Neural progenitor cell (in vitro differentiated cells): Measurements from ENCODE around the gene WAS. TPM values are rescaled to one million over a fixed set of nuclear protein-coding genes. Genes with fewer than 3 reads are reported as not detected.

ENCODE experiments used
- DNase-seq: peaks from one replicate; pipeline ENCODE4 v3.0.0-alpha.2; 2016; ENCODE audit warnings: low spot score
- H2AFZ ChIP-seq: fragments of 200-600 bp; sonication (generic); replicated peaks from 2 replicates; pipeline ENCODE4 v1.6.1; 2016; ENCODE audit warnings: antibody characterized with exemption
- H3F3A ChIP-seq: fragments of 200-600 bp; sonication (generic); 2 replicates; pipeline ENCODE4 v1.6.1; 2016; ENCODE audit warnings: antibody characterized with exemption, low read depth
- H3K27ac ChIP-seq: fragments of 200-600 bp; sonication (generic); 2 replicates; pipeline ENCODE4 v1.5.1; 2016; ENCODE audit warnings: mild to moderate bottlenecking
- H3K27me3 ChIP-seq: fragments of 200-600 bp; sonication (generic); 2 replicates; pipeline ENCODE4 v1.6.1; 2016; ENCODE audit warnings: mild to moderate bottlenecking, moderate library complexity
- H3K36me3 ChIP-seq: fragments of 200-600 bp; sonication (generic); 2 replicates; pipeline ENCODE4 v1.5.1; 2016
- H3K4me1 ChIP-seq: fragments of 200-600 bp; sonication (generic); 2 replicates; pipeline ENCODE4 v1.6.1; 2016; ENCODE audit warnings: mixed run types
- H3K4me2 ChIP-seq: fragments of 200-600 bp; sonication (generic); 2 replicates; pipeline ENCODE4 v1.6.1; 2016
- H3K4me3 ChIP-seq: fragments of 200-600 bp; sonication (generic); 2 replicates; pipeline ENCODE4 v1.5.1; 2016
- H3K79me2 ChIP-seq: fragments of 200-600 bp; sonication (generic); 2 replicates; pipeline ENCODE4 v1.6.1; 2016; ENCODE audit warnings: low read depth
- H3K9ac ChIP-seq: fragments of 200-600 bp; sonication (generic); 2 replicates; pipeline ENCODE4 v1.6.1; 2016
- H3K9me3 ChIP-seq: fragments of 200-600 bp; sonication (generic); 2 replicates; pipeline ENCODE4 v1.5.1; 2016; ENCODE audit warnings: low read depth
- H4K20me1 ChIP-seq: fragments of 200-600 bp; sonication (generic); 2 replicates; pipeline ENCODE4 v1.6.1; 2016; ENCODE audit warnings: low read depth
- H3K27ac Mint-ChIP-seq: 3 replicates; pipeline ENCODE4 v1.8.0; 2021; ENCODE audit warnings: mixed read lengths
- H3K27me3 Mint-ChIP-seq: 2 replicates; pipeline ENCODE4 v1.8.0; 2022; ENCODE audit warnings: low read depth, mild to moderate bottlenecking, inconsistent platforms, moderate library complexity, mixed read lengths; ENCODE audit not compliant: insufficient read depth
- H3K36me3 Mint-ChIP-seq: 3 replicates; pipeline ENCODE4 v1.8.0; 2021; ENCODE audit warnings: mixed read lengths
- H3K4me1 Mint-ChIP-seq: 3 replicates; pipeline ENCODE4 v1.8.0; 2021; ENCODE audit warnings: mixed read lengths
- H3K4me3 Mint-ChIP-seq: 3 replicates; pipeline ENCODE4 v1.8.0; 2021; ENCODE audit warnings: mild to moderate bottlenecking, moderate library complexity, mixed read lengths
- H3K9me3 Mint-ChIP-seq: 3 replicates; pipeline ENCODE4 v1.8.0; 2020; ENCODE audit warnings: mixed read lengths
- EZH2 ChIP-seq: fragments of 200-600 bp; sonication (generic); IDR thresholded peaks from 2 replicates; pipeline ENCODE4 v1.6.1; 2017; ENCODE audit warnings: antibody characterized with exemption, mild to moderate bottlenecking, moderate library complexity
- EZH2phosphoT487 ChIP-seq: fragments of 200-600 bp; sonication (generic); IDR thresholded peaks from 2 replicates; pipeline ENCODE4 v1.6.1; 2017; ENCODE audit warnings: antibody characterized with exemption
- total RNA-seq: library from RNA; depleted of rRNA; stranded (reverse); fragments of >200 nt; gene quantifications from 2 replicates; pipeline ENCODE4 v1.2.3, GENCODE V29; 2015; ENCODE audit warnings: low replicate concordance
- TF ChIP-seq, protein P1 (sequence below): fragments of 200-600 bp; sonication (generic); IDR thresholded peaks from 2 replicates; pipeline ENCODE4 v1.5.1; 2017; ENCODE audit warnings: antibody characterized with exemption, mild to moderate bottlenecking

WAS gene
- total RNA-seq, 1 donor from 2014 or later, result not detected

GRCh38 chrX:48711929-48712505 is 28.4 kb downstream of the WAS start:
- H3K9ac ChIP-seq, result no peak overlapping the region
- Mint-ChIP-seq H3K36me3 (peaks cover 2% of the 10 kb centered on the region), H3K27me3 (peaks cover 2% of the 10 kb centered on the region), H3K4me3 (no peak overlapping the region), H3K4me1 (no peaks in the 10 kb centered on the region), H3K27ac (no peak overlapping the region), H3K9me3 (peaks cover 15% of the 10 kb centered on the region)
- H3K79me2 ChIP-seq, result no peaks in the 10 kb centered on the region
- H3K36me3 ChIP-seq, result no peaks in the 10 kb centered on the region
- no peak overlapping the region for H3K4me2 ChIP-seq
- no peak overlapping the region for H3K4me3 ChIP-seq
- TF ChIP-seq EZH2, result no peak
- TF ChIP-seq, protein P1, sequence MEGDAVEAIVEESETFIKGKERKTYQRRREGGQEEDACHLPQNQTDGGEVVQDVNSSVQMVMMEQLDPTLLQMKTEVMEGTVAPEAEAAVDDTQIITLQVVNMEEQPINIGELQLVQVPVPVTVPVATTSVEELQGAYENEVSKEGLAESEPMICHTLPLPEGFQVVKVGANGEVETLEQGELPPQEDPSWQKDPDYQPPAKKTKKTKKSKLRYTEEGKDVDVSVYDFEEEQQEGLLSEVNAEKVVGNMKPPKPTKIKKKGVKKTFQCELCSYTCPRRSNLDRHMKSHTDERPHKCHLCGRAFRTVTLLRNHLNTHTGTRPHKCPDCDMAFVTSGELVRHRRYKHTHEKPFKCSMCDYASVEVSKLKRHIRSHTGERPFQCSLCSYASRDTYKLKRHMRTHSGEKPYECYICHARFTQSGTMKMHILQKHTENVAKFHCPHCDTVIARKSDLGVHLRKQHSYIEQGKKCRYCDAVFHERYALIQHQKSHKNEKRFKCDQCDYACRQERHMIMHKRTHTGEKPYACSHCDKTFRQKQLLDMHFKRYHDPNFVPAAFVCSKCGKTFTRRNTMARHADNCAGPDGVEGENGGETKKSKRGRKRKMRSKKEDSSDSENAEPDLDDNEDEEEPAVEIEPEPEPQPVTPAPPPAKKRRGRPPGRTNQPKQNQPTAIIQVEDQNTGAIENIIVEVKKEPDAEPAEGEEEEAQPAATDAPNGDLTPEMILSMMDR, result no peak
- TF ChIP-seq EZH2phosphoT487, result no peak
- no peaks in the 10 kb centered on the region for H3K4me1 ChIP-seq
- no peaks in the 10 kb centered on the region for H3K27me3 ChIP-seq
- H3K27ac ChIP-seq, result no peak overlapping the region
- DNase-seq, result no peak
- H3K9me3 ChIP-seq, result no peaks in the 10 kb centered on the region
- H2AFZ ChIP-seq, result no peak overlapping the region
- H3F3A ChIP-seq, result no peaks in the 10 kb centered on the region
- no peaks in the 10 kb centered on the region for H4K20me1 ChIP-seq

DNA sequence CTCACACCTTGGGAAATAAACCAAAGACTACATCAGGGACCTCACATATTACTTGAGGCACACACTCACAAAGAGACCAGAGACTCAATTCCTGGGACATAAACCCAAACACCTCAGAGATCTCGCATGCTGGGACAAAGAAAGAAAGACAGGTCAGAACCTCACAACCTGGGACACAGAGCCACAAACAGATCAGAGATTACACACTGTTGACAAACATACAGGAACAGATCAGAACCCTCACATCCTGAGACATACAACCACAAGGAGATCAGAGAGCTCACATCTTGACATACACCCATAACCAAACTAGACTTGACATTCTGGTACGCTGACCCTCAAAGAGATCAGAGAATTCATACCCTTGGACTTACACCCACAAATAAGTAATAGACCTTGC is 30.2 kb downstream of the WAS start:
- H3K36me3 Mint-ChIP-seq, result peaks cover 2% of the 10 kb centered on the region
- peaks cover 2% of the 10 kb centered on the region for H3K27me3 Mint-ChIP-seq
- Histone ChIP-seq H3K79me2 (no peaks in the 10 kb centered on the region), H3K4me3 (no peak overlapping the region), H2AFZ (no peak overlapping the region), H3F3A (no peaks in the 10 kb centered on the region), H3K27me3 (no peaks in the 10 kb centered on the region), H3K9me3 (no peaks in the 10 kb centered on the region), H3K27ac (no peak overlapping the region), H3K4me2 (no peak overlapping the region), H3K4me1 (no peaks in the 10 kb centered on the region), H3K9ac (no peak overlapping the region), H4K20me1 (no peaks in the 10 kb centered on the region), H3K36me3 (no peaks in the 10 kb centered on the region)
- TF ChIP-seq, protein P1, result no peak
- TF ChIP-seq EZH2 (no peak), EZH2phosphoT487 (no peak)
- H3K27ac Mint-ChIP-seq, result no peak overlapping the region
- no peaks in the 10 kb centered on the region for H3K4me1 Mint-ChIP-seq
- no peak overlapping the region for H3K4me3 Mint-ChIP-seq
- H3K9me3 Mint-ChIP-seq, result peaks cover 15% of the 10 kb centered on the region
- no peak for DNase-seq

- H3K9me3 Mint-ChIP-seq, result peaks cover 14% of the 10 kb centered on the region
Measured at GRCh38 chrX:48714573-48714972, 31.0 kb downstream of the WAS start.

More at GRCh38 chrX:48714573-48714972, 31.0 kb downstream of the WAS start:
- TF ChIP-seq EZH2 (no peak), EZH2phosphoT487 (no peak)
- TF ChIP-seq, protein P1, result no peak
- H3K27me3 ChIP-seq, result no peaks in the 10 kb centered on the region
- no peaks in the 10 kb centered on the region for H3K36me3 ChIP-seq
- no peak overlapping the region for H2AFZ ChIP-seq
- Mint-ChIP-seq H3K27ac (no peak overlapping the region), H3K36me3 (peaks cover 2% of the 10 kb centered on the region), H3K4me1 (no peaks in the 10 kb centered on the region), H3K27me3 (peaks cover 2% of the 10 kb centered on the region), H3K4me3 (no peak overlapping the region)
- no peak overlapping the region for H3K4me2 ChIP-seq
- no peaks in the 10 kb centered on the region for H3F3A ChIP-seq
- no peaks in the 10 kb centered on the region for H3K4me1 ChIP-seq
- no peak overlapping the region for H3K9ac ChIP-seq
- no peaks in the 10 kb centered on the region for H4K20me1 ChIP-seq
- H3K79me2 ChIP-seq, result no peaks in the 10 kb centered on the region
- H3K4me3 ChIP-seq, result no peak overlapping the region
- no peak for DNase-seq
- H3K9me3 ChIP-seq, result no peaks in the 10 kb centered on the region
- no peak overlapping the region for H3K27ac ChIP-seq
